ENCODE data around the gene TBX20.
"Not testable (repeated sequence)": the region's sequence is repeated elsewhere in the genome, so short reads cannot be mapped to it uniquely, and the experiment has no call there.

Gene TBX20

GRCh38 chr7:35254496-35255442 is 869 bp upstream of the TBX20 start:
- peak; percentile 85 for DNase-seq

DNA sequence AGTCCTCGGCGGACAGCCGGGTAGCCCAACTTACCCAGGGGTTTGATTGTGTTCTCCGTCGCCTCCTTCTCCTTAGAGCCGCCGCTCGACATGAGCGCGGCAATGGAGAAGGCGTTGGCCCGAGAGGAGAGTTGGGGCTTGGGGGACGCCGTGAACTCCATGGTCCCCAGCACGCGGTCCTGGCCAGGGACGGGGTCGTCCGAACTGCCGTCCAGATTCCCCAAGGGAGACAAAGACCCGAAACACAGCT is 515 bp downstream of the TBX20 start:
- DNase-seq = no peak

GRCh38 chr7:35252612-35253459 is 1.1 kb downstream of the TBX20 start:
- peak; percentile 70 for DNase-seq

- DNase-seq = peak; percentile 44
These were observed 2.1 kb downstream of the TBX20 start for GRCh38 chr7:35251606-35252310.

DNA sequence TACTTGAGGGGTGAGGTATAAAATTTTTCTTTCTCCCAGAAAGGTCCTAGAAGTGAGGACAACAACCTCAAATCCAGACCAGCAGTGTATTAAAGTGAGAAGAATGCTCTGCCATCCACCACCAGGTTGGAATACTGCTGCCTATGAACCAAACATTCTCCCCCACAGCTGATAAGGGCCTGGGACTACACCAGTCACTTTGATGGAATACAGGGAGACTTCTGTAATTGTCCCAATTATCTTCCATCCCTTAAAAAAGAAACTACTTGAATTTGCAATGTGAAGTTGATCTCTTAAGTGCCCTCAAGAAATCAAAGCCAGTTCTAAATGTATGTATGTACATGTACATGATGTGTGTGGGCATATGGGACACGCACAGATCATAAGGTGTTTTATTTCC is 3.0 kb downstream of the TBX20 start:
- DNase-seq = peak; percentile 33

GRCh38 chr7:35250452-35250851 is 3.4 kb downstream of the TBX20 start:
- no peak for DNase-seq

GRCh38 chr7:35249537-35249907 is 4.4 kb downstream of the TBX20 start:
- no peak for DNase-seq

DNA sequence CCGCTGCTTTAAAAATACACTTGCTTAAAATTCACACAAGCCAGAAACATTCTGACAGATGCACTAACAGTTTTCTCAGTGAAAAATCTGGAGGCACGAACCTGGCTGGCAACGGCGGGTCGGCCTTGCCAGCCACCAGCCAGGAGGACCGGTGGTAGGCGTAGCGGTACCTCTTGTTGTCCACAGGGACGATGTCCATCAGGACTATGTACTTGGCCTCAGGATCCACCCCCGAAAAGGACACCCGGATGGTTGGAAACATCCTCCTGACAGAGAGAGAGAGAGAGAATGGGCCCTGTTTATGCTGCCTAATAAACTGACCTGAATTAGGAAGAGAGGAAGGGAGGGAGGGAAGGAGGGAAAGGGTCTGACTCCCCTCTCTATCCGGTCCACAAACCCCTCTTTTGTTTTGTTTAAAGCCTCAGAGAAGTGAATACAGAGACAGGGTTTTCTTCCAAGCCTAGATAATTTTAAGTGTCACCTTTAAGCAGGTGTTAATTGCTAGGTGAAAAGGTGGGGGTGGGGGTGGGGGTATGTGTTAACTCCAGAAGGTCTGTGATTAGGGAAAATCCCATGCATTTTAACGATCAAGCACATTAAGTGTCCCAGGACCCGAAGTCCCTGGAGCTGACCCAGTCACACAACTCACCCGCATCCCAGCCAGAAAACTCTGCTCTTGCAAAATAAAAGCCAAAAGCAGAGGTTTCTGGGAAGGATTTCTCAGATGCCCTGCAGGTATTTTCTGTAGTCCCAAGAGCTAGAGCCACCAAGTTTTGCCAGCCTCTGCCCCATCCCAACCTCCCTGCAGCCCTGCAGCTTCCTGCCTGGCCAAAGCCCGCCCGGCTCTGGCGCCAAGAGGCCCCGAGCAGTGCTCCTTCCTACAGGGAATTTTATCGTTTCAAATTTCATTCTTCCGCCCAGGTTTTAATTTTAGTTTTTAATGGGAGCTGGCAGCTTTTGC is 5.0 kb downstream of the TBX20 start:
- DNase-seq = peak; percentile 44

DNA sequence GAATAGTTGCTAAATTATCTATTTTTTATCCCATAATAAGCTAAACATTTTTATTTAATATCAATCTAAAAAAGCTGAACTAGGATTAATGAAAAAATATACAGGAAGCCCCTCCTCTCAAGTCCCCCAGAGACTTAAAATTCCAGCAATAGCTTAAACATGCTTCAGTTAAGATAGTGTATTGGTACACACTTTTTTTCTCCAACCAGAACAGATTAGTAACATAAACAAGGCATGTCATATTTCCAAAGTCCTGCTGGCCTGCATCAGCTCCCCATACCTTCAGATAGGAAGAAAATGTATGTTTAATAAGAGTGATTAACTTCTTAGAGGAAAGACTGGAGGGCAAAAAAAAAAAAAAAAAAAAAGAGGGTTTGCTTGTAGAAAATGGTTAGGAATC is 7.1 kb downstream of the TBX20 start:
- no peak for DNase-seq

DNA sequence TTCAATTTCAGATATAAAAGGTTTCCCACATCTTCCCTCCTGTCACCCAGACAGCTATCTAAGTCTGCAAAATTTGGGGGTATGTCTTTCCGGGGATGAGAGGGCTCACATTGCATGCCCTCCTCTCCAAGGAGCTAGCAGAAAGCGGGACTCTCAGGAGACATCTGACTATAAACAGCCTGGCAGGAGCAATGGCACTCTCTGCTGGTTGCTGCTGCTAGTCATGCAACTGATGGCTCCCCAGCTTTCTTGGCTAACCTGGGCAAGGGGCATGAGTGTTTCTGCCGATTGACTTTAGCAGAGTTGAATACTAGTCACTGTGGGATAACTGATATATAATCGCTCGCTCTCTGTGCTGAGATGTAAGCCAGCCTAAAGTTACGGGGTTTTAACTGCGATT is 12.0 kb downstream of the TBX20 start:
- no peak for DNase-seq

DNA sequence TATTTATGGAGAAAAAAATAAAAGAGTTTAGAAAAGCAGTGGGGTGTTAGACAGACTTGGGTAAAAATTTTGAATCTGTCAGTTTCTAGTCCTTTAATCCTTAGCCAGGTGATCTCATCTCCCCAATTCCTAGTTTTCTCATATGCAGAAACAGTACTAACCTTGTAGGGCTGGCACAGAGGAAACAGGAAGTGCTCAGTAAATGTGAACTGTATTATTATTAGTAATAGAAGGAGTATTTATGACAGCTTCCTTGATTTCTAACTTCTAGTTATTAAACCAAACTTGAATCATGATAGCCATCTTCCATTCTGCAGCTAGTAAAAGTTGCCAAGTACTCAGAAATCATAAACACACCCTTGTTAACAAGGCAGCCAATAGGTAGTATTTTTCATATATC is 12.5 kb downstream of the TBX20 start:
- no peak for DNase-seq

DNA sequence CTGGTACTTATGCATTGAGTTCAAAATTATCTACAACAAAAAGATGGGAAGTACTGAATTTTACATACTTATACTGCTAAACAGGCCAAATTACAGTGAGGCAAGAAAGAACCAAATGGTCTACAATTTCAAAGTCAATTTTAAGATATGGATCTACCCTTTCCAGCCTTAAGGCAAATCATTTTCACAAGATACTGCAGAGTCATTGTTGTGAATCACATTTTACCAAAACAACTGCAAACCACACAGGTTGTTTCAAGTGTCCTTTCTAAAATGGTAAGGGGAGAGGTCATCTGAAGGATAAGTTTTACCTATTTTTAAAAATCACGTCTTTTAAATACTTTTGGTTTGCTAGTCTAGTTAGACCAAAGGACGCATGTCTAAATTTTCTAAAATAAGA is 12.9 kb downstream of the TBX20 start:
- not testable (repeated sequence) for DNase-seq

GRCh38 chr7:35238456-35238855 is 15.4 kb downstream of the TBX20 start:
- not testable (repeated sequence) for DNase-seq

DNA sequence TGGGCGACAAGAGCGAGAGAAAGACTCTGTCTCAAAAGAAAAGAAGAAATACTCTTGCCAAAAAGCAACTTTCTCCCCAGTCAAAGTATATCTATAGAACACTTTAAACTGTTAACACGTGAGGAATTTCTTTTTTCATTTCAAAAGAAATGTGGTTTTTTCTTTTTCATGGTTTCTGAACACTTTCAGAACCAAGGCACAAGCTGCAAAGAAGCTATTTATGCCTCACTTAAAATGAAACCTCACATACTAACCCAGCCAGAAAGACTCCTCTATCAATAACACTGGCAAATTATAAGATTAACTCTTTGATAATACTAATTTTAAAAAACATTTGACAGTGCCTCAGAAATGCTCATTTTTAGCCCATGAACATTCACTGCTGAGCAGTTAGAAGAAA is 20.9 kb downstream of the TBX20 start:
- DNase-seq = no peak

DNA sequence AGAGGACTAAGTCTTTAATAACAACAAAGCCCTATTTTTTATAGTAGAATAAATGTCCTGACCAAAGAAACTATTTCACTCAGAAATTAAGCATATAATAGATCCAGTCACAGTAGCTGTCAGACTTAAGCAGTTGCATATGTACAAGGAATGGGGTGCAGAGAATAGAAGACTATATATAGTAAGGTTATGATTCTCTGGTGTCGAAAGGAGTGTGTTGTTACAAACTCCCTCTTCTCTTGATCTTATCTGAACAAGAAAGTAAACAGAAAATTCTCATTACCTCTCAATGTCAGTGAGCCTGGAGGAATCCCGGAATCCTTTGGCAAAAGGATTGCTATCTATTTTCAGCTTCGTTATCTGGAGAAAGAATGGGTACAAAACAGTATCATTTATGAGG is 22.7 kb downstream of the TBX20 start:
- DNase-seq = not testable (repeated sequence)

DNA sequence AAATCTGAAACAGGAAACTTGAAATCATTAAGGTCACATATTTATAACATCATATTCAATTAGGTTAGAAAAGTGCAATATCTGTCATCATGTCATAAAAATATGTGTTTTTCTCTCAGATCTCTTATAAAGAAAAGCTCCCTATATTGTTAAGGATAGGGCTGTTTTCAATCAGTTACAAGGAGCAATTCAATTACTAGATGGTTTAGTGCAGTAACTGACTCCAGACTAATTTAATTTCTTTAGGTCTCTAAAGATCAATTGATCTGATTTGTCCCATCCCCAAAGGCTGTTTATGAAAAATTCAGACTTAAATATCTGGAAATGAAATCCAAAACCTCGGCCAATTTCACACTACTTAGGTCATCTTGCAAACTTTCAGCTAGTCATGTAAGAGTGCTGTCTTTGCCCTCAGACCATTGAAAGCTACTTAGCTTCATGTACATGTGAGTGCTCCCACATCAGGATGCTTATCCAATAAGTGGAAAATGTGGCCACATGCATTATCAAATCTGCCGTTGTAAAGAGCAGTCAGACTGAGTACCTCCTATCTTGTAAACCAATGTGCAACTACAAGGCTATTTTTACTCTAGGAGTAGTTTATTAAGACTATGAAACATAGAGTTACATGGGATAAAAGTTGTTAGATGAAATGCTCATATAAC is 24.7 kb downstream of the TBX20 start:
- not testable (repeated sequence) for DNase-seq

- not testable (repeated sequence) for DNase-seq
These were observed 25.3 kb downstream of the TBX20 start for GRCh38 chr7:35228496-35229051.

- DNase-seq = not testable (repeated sequence)
These were observed 26.5 kb downstream of the TBX20 start for GRCh38 chr7:35227438-35227837.

DNA sequence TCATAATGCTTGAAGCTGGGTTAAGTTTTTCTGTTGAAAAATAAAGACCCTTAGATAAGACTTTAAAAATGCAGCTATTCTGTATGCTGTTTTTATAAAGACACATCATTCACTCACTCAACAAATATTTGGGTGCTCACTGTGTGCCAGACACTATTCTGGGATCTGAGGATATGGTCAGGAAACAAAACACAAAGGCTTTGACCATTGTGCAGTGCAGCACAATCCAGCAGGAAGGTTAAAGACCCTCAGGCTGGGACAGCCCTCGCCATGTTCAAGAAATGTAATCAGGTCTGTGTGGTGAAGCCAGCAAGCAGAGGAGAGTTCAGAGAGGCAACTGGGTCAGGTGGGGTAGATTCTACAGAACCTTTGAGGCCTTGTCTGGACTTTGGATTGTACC is 31.5 kb downstream of the TBX20 start:
- DNase-seq = not testable (repeated sequence)

DNA sequence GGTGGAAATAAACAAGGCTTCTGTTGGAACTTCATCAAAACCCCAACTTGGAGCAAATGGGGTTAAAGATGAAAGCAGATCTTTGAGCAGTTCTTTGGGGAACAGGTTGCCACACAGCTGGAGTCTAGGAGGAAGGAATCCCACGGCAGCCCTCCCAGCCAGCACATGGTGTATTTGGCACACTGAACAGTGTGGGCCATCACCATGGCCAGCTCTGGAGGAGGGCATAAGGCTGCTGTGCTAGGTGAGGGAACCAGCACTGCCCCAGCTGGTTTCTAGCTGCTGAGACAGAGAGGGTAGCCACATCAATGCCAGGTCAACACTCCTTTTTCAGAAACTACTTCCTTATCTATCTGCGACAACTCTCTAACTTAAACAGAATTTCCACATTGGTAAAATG is 33.7 kb downstream of the TBX20 start:
- DNase-seq = not testable (repeated sequence)

DNA sequence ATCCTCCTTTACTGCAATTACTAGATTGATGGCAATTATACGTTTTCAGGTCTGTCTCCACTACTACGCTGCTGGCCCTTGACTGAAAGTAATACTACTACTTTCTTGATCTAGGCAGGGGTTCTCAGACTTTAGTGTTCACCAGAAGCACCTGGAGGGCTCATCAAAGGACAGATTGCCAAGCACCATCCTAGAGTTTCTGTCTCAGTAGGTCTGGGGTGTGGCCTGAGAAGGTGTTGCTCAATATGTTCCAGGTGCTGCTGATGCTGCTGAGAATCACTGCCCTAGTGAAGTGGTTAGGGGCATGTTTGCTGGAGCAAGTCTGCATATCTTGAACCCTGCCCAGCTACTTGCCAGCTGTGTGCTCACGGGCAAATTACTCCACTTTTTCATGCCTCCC is 37.9 kb downstream of the TBX20 start:
- DNase-seq = not testable (repeated sequence)
